ENCODE results near the gene PRKAA1.

PRKAA1 gene

DNA sequence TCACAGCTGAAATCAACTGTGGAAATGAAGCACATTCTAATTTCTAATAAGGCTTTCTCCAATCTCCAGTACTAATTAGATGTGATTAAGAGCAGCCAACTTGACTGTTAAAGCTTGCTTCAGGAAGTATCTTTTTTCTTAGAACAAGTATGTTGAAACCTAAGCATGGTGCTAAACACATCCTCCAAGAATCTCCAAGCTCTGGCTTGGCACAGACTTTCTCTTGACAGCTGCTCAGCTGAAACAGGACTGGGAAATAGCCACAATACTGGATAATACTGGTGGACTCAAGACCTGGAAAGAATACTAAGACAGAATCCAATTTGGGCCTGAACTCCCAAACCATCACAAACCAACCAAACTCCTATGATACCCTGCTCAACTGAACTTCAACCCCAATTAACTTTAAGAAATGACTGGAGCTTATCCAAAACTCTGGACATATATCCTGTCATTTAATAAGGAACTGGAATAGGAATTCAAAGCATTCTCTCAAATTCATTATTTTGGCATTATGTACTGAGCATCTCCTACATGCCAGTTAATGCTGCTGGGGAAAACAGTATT is 16.2 kb downstream of the PRKAA1 start:
- in situ Hi-C loops (cut with MboI; ENCODE audit: low sequenced_read_pairs): no loop called here

DNA sequence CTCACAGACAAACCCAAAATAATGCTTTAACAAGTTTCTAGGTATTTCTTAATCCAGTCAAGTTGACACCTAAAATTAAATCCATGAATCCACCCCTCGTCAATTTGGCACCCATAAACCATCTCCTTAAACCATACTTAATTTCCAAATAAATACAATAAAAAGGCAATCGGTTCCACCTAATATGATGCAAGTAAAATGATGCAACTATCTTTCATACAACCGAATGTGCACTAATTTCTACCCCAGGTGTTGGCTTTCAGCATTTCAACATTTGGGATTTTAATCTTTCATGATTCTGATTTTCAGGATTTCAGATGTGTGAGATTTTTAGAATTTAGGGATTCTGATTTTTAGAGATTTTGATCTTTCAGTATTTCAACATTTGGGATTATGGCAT is 17.3 kb downstream of the PRKAA1 start:
- in situ Hi-C loops (cut with MboI; ENCODE audit: low sequenced_read_pairs): no loop called here

DNA sequence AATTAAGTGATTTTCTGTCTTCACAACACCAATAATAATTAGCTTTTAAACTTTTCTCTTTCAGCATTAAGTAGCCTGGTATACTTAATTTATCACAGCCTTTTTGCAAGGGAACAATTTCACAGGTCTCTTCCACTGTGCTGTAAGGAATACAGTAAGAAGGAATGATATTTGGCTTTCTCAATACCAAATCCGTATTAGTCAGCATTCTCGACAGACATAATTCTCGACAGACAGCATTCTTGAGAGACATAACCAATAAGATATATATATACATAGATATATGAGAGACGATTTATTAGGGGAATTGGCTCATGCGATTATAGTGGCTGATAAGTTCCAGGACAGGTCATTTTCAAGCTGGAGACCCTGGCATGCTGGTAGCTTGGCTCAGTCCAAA is 18.0 kb downstream of the PRKAA1 start:
- in situ Hi-C loops (cut with MboI; ENCODE audit: low sequenced_read_pairs): no loop called here

DNA sequence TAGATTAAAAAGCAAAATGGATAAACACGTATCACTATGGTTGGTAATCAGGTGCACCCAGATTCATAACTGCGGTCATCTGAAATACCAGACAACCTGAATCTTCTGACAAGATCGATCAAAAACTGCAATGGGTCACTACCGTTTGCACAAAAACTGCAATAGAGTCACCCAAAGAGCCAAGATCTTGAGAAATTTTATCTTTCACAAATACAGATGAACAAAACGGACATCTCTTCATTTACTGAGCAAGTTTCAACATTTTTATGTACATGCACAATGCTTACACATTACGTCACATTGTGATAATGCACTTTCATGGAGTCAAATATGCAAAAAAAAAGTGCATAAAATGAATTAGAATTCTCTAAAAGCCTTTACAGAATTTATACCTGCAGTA is 18.6 kb downstream of the PRKAA1 start:
- in situ Hi-C loops (cut with MboI; ENCODE audit: low sequenced_read_pairs): no loop called here

DNA sequence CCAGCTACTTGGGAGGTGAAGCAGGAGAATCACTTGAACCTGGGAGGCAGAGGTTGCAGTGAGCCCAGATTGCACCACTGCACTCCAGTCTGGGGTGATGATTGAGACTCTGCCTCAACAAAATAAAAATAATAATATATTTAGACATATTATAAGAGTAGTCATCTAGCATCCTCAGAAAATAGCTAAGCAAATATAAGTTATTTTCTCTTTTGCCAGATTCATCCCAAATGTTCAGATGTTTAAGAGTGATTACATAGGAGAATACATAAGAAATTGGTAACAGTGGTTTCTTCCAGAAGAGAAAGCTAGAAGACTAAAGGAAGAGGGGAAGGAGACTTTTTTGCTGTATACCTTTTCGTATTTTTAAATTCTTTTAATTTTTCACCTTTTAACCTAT is 20.0 kb downstream of the PRKAA1 start:
- in situ Hi-C loops (cut with MboI; ENCODE audit: low sequenced_read_pairs): no loop called here

DNA sequence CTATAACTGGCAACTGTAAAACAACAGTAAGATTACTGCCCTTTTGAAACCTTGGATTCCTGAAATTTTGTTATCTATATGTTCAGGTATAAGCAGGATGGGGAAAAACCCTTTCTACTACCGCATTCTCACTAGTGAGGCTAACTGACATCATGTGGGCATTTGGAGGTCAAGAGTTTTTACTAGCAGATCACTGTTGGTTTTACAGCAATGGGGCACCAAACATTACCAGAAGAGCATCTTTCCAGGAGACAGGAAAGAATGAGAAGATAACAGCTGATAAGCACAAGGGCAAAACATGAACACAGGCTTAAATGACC is 21.6 kb downstream of the PRKAA1 start:
- in situ Hi-C loops (cut with MboI; ENCODE audit: low sequenced_read_pairs): no loop called here

DNA sequence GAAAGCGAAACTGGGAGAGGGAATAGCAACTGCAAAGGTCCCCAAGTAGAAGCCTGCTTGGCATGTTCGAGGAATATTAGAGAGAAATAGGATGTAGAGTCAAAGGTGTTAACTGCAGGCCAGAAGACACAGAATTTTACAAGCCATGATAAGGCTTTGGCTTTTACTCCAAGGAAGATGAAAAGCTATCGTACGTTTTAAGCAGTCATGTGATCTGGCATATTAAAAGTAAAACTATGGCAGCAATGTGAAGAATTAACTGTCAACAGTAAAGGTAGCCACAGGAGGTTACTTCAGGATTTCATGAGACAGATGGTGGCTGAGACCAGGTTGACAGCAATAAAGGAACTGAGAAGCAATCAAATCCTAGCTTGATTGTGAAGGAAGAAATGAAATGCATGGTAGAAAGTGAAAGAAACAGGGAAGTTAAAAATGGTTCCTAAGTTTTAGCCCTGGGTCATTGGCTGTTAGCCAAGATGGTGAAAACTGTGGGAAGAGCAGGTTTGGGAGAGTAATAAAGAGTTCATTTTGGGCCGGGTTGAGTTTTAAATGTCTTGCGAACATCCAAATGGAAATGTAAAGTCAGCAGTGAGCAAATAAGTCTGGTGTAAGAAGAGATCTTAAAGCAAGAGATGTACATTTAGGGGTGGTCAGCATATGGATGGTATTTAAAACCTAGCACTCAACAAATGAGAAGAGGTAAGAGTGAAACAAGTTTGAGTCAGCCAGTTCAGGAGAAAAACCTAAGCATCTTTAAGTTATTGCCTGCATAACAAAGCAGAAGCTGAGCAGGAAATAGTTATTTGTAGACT is 22.1 kb downstream of the PRKAA1 start:
- in situ Hi-C loops (cut with MboI; ENCODE audit: low sequenced_read_pairs): no loop called here

DNA sequence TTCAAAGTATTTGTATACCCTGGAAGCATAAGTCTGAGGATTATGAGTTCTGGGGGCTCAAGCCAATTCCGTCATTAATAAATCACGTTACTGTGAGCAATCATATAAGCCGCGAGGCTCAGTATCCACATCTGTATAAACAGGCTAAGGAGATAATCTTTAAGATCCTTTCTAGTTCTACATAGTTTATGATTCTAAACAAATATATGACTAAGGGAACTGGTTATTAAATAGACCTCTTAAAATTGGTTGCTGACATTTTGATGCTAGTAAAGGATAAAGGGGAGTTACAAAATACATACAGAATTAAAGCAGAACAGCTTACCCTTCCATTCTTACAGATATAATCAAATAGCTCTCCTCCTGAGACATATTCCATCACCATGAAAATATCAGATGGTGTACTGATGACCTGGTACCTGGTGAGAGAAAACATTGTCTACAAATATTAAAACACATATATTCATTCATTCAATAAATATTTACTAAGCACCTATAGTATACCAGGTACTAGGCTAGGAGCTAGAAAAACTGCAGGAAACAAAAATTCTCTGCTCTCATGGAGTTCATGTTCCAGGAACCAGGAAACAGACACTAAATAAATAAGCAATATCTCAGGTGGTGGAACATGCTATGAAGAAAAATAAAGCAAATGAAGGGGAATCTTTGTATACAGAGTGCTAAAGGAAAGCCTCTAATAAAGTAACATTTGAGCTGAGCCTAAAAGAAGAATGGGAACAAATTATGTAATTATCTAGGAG is 22.9 kb downstream of the PRKAA1 start:
- in situ Hi-C loops (cut with MboI; ENCODE audit: low sequenced_read_pairs): no loop called here

DNA sequence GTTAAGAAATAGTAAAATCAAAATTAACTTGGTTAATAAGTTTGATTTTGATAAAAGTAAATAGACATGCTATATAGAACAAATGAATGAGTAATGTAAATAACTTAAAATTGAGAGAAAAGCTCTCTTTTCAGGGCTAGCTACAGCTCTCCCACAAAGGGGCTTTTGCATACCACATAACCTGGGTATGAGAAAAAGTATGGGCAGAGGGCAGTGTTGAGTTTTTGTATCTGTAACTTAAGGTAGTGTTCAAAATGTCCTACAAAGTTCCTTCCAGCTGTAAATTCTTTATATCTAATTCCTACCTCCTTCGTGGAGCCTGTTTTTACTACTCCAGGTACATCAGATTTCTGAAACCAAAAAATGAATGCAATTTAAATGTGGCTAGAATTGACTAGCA is 23.6 kb downstream of the PRKAA1 start:
- in situ Hi-C loops (cut with MboI; ENCODE audit: low sequenced_read_pairs): no loop called here

DNA sequence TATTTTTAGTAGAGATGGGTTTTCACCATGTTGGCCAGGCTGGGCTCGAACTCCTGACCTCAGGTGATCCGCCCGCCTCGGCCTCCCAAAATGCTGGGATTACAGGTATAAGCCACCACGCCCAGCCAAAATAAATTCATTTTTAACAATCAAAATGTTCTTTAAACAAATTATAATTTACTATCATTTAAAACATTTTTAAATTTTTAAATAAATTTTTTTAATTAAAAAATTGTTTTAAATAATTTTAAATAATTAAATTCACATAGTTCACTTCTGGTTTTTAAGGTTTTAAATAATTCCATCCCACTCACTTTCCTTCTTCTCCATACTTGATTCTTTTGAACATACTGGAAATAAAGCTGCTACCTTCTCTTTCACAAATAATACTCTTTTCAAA is 27.4 kb downstream of the PRKAA1 start:
- in situ Hi-C loops (cut with MboI; ENCODE audit: low sequenced_read_pairs): no loop called here

DNA sequence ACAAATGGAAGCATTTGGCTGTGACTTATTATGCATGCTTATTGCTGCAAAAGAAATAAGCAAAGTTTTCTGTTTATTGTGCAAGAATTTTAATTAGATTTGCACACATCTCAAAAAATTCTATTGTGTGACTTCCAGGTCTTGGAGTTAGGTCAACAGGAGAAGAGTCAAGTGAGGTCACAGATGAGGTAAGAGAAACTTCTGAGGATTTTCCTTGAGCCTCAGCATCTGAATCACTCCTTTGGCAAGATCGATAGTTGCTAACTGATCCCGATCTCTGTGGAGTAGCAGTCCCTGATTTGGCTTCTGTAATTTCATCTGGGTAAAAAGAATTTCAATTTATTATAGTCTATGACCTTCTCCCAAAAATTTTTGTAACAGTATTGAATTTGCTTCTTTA is 35.5 kb downstream of the PRKAA1 start:
- in situ Hi-C loops (cut with MboI; ENCODE audit: low sequenced_read_pairs): no loop called here

DNA sequence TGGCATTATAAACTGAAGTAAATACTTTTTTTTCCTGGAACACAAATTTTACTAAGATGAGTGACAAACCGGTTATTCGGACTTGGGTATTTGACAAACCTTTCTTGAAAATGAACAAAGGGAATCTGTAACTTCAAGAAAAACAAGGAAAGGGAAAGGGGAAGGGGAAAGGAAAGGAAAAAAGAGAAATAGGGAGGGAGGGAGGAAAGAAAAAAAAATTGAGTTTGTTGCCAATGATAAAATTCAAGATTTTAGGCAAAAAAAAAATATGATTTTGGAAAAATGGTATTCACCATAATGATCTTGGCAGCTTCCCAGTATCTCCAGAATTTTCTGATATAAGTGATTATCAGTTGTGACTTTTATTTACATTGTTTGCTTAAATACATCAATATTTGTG is 40.8 kb downstream of the PRKAA1 start:
- in situ Hi-C loops (cut with MboI; ENCODE audit: low sequenced_read_pairs): no loop called here

DNA sequence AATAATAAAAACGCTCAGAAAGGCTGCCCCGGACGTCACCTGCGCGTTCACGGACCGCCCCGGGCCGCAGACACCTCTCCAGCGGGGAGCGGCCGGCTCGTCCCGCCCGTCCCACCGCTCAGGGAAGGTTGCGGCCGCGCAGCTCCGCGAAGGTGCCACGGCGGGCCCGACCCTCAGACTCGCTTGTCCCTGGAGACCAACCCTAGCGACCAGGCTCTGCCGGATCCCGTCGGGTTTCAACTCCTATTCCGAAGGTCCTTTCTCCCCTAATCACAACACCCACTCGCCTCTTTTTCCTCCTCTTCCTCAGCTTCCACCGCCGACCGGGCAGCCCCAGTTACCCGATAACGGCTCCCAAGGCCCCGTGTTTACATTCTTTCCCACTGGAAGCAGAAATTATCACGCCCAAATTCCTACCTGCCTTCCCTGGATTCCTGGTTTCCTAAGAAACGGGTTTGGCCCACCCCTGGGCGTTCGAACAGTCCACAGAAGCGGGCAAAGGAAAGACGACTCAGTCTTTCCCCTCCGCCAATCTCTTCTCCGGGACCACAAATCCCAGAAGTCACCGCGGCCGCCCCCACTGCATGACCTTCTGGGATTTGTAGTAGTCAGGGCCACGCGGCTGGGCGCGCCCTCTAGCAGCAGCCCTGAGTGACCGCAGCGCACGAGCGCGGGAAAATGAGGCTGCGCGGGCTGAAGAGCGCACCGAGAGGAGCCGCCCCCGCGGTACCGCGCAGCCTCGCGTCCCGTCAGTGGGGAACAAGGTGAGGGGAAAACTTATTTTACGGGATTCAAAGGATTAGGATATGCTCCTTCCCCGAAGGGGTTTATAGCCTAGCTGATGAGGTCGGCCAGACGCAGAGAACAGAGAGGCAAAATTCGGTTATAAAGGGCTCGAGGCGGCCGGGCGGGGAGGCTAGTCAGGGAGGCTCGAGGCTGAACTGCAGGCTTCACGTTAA is 42.5 kb downstream of the PRKAA1 start, which contains the start of gene TTC33:
TTC33 (minus strand) TSS at position 555 of the 959 bp plus-strand sequence. CDS start 8,943 bp downstream, outside the sequence.
- in situ Hi-C loops (cut with MboI; ENCODE audit: low sequenced_read_pairs): no loop called here

DNA sequence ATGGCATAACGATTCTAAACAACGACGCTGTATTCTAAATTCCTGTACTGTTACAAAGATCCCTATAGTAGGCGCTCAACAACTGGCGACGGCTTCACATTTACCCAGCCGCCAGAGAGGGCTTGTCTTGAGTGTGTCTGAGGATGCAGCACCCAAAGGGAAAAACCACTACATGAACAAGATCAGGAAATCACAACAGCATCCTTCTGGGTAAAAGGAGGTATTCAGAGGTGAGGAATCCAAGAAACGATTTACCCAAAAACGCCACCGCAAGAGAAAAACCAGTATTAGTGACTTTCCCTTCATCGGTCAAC is 43.1 kb downstream of the PRKAA1 start:
- in situ Hi-C loops (cut with MboI; ENCODE audit: low sequenced_read_pairs): no loop called here

DNA sequence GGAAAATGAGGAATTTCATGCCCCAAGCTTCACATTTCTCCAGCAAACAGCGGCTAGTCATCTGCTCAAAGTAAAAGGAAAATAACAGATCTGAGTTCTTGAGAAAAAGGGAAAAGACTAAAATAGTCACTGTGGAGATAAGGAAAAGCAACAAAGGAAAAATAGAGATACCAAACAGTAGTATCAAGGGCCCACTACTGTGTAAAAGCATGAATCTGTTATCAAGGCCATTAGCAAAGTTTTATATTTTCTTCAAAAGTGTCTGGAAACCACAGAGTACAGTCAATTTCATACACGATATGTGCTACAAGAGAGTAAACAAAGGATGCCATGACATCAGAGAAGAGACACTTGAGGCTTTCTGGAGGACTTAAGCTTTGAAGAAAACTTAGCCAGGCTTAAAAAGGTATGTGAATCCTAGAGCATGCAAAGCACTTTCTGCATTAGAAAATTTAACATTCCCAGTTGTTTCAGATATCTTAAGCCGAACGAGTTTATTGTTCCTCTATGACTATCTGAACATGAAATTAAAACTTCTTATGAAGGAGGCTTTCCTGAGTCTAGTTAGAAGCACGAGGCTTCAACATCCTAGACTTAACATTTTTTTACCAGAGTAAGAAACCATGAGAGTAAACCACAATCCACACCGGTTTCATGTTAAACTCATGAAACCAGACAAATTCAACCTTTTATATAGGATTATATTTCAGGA is 43.6 kb downstream of the PRKAA1 start:
- in situ Hi-C loops (cut with MboI; ENCODE audit: low sequenced_read_pairs): no loop called here

DNA sequence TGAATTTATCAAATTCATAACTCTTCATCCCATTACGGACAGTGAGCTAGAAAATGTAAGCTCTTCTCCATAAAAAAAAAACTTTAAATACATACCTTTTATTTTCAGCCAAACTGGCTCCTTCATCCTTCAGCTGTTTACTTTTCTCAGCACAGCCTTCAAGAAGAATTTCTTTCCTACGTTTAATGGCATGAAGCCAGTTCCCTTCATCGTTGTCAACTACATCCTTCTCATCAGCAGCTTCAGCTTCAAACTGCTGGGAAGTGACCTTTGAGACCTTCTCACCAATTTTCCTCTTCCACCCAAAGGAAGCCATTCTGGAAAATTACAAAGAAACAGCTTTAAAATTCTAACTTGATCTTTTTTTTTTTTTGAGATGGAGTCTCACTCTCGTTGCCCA is 51.5 kb downstream of the PRKAA1 start:
- in situ Hi-C loops (cut with MboI; ENCODE audit: low sequenced_read_pairs): loop anchor here (25.0 kb wide), 1 partner anchor 1159 kb away; no protein-coding TSS in a partner anchor

DNA sequence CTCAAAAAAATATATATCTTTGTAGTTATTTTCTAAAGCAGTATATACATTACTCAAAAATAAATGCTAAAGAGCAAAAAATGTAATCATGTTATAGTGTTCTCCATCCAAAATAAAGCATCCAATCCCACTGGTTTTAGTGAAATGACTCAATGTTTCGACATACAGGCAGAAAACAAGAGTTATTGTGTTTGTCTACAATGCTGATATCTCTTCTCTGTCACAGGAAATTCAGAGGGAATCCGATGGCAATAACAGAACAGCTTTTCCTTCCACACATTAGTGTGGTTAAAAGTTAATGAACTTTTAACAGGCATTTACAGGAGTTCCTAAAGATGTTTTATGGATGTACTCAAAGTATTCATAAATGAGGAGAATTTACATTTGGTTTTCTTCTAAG is 54.4 kb downstream of the PRKAA1 start:
- in situ Hi-C loops (cut with MboI; ENCODE audit: low sequenced_read_pairs): loop anchor here (25.0 kb wide), 1 partner anchor 1156 kb away; no protein-coding TSS in a partner anchor

DNA sequence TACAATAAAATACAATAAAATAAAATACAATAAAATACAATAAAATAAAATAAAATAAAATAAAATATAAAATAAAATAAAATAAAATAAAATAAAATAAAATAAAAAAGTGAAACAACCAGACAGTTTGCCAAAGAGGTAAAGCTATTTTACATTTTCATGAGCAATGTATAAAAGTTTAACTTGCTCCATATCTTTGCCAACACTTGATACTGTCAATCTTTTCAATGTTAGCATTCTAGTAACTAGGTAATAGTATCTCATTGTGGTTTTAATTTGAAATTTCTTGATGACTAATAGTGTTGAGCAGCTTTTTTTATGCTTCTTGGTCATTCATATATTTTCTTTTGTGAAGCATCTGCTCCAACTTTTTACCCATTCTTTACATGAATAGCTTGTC is 59.7 kb downstream of the PRKAA1 start:
- in situ Hi-C loops (cut with MboI; ENCODE audit: low sequenced_read_pairs): loop anchor here (10.0 to 25.0 kb wide), 2 partner anchors 1024 to 1151 kb away; no protein-coding TSS in a partner anchor

DNA sequence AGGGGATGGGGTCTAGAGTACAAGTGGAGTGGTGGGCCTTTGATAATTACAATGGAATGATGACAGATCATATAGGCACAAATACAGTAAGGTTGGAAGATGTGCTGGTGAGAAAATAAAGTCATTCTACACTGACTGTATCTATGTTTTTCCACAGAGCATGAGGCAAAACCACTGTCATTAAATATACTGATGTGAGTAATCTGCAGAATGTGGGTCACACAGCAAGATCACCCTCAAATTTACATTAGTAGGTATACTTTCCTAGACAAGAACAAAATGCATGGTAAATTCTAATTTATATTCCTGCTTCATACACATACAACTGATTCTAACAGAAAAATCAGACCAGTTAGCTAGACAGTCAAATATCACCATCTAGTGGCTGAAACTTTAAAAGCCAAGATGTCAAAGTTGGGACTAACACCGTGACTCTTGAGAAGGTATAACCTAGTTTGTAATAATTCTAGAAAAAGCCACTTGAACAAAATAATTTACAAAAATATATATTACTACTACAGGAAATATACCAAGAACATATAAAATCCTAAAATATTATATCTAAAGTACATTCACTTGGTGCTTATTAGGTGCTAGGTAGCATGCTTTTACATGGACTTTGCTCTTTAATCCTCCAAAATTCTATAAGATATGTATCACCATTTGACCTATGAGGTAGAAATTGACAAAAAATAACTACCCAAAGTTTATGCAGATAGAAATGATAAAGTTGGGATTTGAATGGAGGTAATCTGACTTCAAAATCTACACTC is 61.9 kb downstream of the PRKAA1 start:
- in situ Hi-C loops (cut with MboI; ENCODE audit: low sequenced_read_pairs): loop anchor here (10.0 to 25.0 kb wide), 2 partner anchors 1021 to 1149 kb away; no protein-coding TSS in a partner anchor
